T-helper 1 cell treated with Interleukin-12 subunit alpha and Interleukin-12 subunit beta and Interleukin-4 antibody, amounts not matched to agents 30 μg/mL and 1 μg/mL, for 36 hours (primary cell): ENCODE measurements around the gene BMAL1.

Experiments used
- H3K27ac Mint-ChIP-seq: one replicate; pipeline ENCODE4 v1.8.0; 2021; ENCODE audit warnings: mild to moderate bottlenecking, mixed read lengths
- H3K27me3 Mint-ChIP-seq: one replicate; pipeline ENCODE4 v1.8.0; 2021; ENCODE audit warnings: low read depth, mixed read lengths
- H3K36me3 Mint-ChIP-seq: one replicate; pipeline ENCODE4 v1.8.0; 2021; ENCODE audit warnings: low read depth, mixed read lengths
- H3K4me1 Mint-ChIP-seq: one replicate; pipeline ENCODE4 v1.8.0; 2021; ENCODE audit warnings: low read depth, mixed read lengths
- H3K4me3 Mint-ChIP-seq: one replicate; pipeline ENCODE4 v1.8.0; 2021; ENCODE audit warnings: mild to moderate bottlenecking, moderate library complexity, mixed read lengths
- H3K9me3 Mint-ChIP-seq: one replicate; pipeline ENCODE4 v1.8.0; 2021; ENCODE audit warnings: mixed read lengths

The BMAL1 gene

GRCh38 chr11:13344818-13345217 is 67.2 kb downstream of the BMAL1 start:
- Mint-ChIP-seq H3K4me1 (peaks cover 30% of the 10 kb centered on the region), H3K9me3 (no peaks in the 10 kb centered on the region), H3K4me3 (no peak overlapping the region), H3K27ac (no peak overlapping the region), H3K27me3 (no peaks in the 10 kb centered on the region), H3K36me3 (peaks cover 8% of the 10 kb centered on the region)

- H3K4me3 Mint-ChIP-seq: no peak overlapping the region
- H3K27ac Mint-ChIP-seq: no peak overlapping the region
- H3K4me1 Mint-ChIP-seq: peaks cover 18% of the 10 kb centered on the region
- H3K36me3 Mint-ChIP-seq: peaks cover 6% of the 10 kb centered on the region
- no peaks in the 10 kb centered on the region for H3K9me3 Mint-ChIP-seq
- H3K27me3 Mint-ChIP-seq: no peaks in the 10 kb centered on the region
Measured at GRCh38 chr11:13346470-13346869, 68.9 kb downstream of the BMAL1 start.

GRCh38 chr11:13347901-13348300 is 70.3 kb downstream of the BMAL1 start:
- Mint-ChIP-seq H3K27me3 (no peaks in the 10 kb centered on the region), H3K27ac (no peak overlapping the region), H3K36me3 (peaks cover 12% of the 10 kb centered on the region), H3K9me3 (no peaks in the 10 kb centered on the region), H3K4me3 (no peak overlapping the region), H3K4me1 (peaks cover 18% of the 10 kb centered on the region)

- no peaks in the 10 kb centered on the region for H3K27me3 Mint-ChIP-seq
- peaks cover 12% of the 10 kb centered on the region for H3K36me3 Mint-ChIP-seq
- peak overlapping the region; percentile 22 for H3K4me3 Mint-ChIP-seq
- no peaks in the 10 kb centered on the region for H3K9me3 Mint-ChIP-seq
- peaks cover 18% of the 10 kb centered on the region for H3K4me1 Mint-ChIP-seq
- H3K27ac Mint-ChIP-seq: peak overlapping the region; percentile 38
Measured at GRCh38 chr11:13348305-13348704, 70.7 kb downstream of the BMAL1 start.

GRCh38 chr11:13349046-13349445 is 71.5 kb downstream of the BMAL1 start:
- H3K27me3 Mint-ChIP-seq: no peaks in the 10 kb centered on the region
- peaks cover 18% of the 10 kb centered on the region for H3K4me1 Mint-ChIP-seq
- H3K27ac Mint-ChIP-seq: no peak overlapping the region
- peaks cover 11% of the 10 kb centered on the region for H3K36me3 Mint-ChIP-seq
- H3K4me3 Mint-ChIP-seq: no peak overlapping the region
- H3K9me3 Mint-ChIP-seq: no peaks in the 10 kb centered on the region

GRCh38 chr11:13349581-13349980 is 72.0 kb downstream of the BMAL1 start:
- H3K36me3 Mint-ChIP-seq: peaks cover 16% of the 10 kb centered on the region
- no peaks in the 10 kb centered on the region for H3K9me3 Mint-ChIP-seq
- no peak overlapping the region for H3K27ac Mint-ChIP-seq
- H3K4me1 Mint-ChIP-seq: peaks cover 19% of the 10 kb centered on the region
- H3K4me3 Mint-ChIP-seq: no peak overlapping the region
- no peaks in the 10 kb centered on the region for H3K27me3 Mint-ChIP-seq

GRCh38 chr11:13352711-13353110 is 75.1 kb downstream of the BMAL1 start:
- H3K9me3 Mint-ChIP-seq: no peaks in the 10 kb centered on the region
- no peak overlapping the region for H3K27ac Mint-ChIP-seq
- H3K36me3 Mint-ChIP-seq: peaks cover 25% of the 10 kb centered on the region
- H3K27me3 Mint-ChIP-seq: no peaks in the 10 kb centered on the region
- H3K4me1 Mint-ChIP-seq: peaks cover 15% of the 10 kb centered on the region
- H3K4me3 Mint-ChIP-seq: no peak overlapping the region

- H3K27ac Mint-ChIP-seq: peak overlapping the region; percentile 38
- peaks cover 29% of the 10 kb centered on the region for H3K36me3 Mint-ChIP-seq
- H3K4me1 Mint-ChIP-seq: peaks cover 6% of the 10 kb centered on the region
- H3K27me3 Mint-ChIP-seq: no peaks in the 10 kb centered on the region
- no peaks in the 10 kb centered on the region for H3K9me3 Mint-ChIP-seq
- no peak overlapping the region for H3K4me3 Mint-ChIP-seq
Measured at GRCh38 chr11:13354335-13354734, 76.7 kb downstream of the BMAL1 start.

GRCh38 chr11:13355191-13355590 is 77.6 kb downstream of the BMAL1 start:
- Mint-ChIP-seq H3K36me3 (peaks cover 31% of the 10 kb centered on the region), H3K27ac (no peak overlapping the region), H3K27me3 (no peaks in the 10 kb centered on the region)

GRCh38 chr11:13357232-13357631 is 79.6 kb downstream of the BMAL1 start:
- Mint-ChIP-seq H3K27me3 (no peaks in the 10 kb centered on the region), H3K4me3 (no peak overlapping the region), H3K4me1 (peaks cover 4% of the 10 kb centered on the region), H3K27ac (no peak overlapping the region), H3K9me3 (no peaks in the 10 kb centered on the region), H3K36me3 (peaks cover 37% of the 10 kb centered on the region)

More at GRCh38 chr11:13355191-13355590, 77.6 kb downstream of the BMAL1 start:
- no peak overlapping the region for H3K4me3 Mint-ChIP-seq
- H3K4me1 Mint-ChIP-seq: peaks cover 6% of the 10 kb centered on the region
- H3K9me3 Mint-ChIP-seq: no peaks in the 10 kb centered on the region

- H3K27ac Mint-ChIP-seq: no peak overlapping the region
- no peak overlapping the region for H3K4me3 Mint-ChIP-seq
- H3K9me3 Mint-ChIP-seq: no peaks in the 10 kb centered on the region
- H3K27me3 Mint-ChIP-seq: no peaks in the 10 kb centered on the region
- peaks cover 4% of the 10 kb centered on the region for H3K4me1 Mint-ChIP-seq
- peaks cover 40% of the 10 kb centered on the region for H3K36me3 Mint-ChIP-seq
Measured at GRCh38 chr11:13358596-13359270, 81.1 kb downstream of the BMAL1 start.

GRCh38 chr11:13362596-13363109 is 85.1 kb downstream of the BMAL1 start:
- no peaks in the 10 kb centered on the region for H3K4me1 Mint-ChIP-seq

GRCh38 chr11:13364388-13364787 is 86.8 kb downstream of the BMAL1 start:
- no peak overlapping the region for H3K27ac Mint-ChIP-seq

More at GRCh38 chr11:13362596-13363109, 85.1 kb downstream of the BMAL1 start:
- H3K27ac Mint-ChIP-seq: no peak overlapping the region
- peaks cover 41% of the 10 kb centered on the region for H3K36me3 Mint-ChIP-seq
- no peaks in the 10 kb centered on the region for H3K9me3 Mint-ChIP-seq
- no peaks in the 10 kb centered on the region for H3K27me3 Mint-ChIP-seq
- no peak overlapping the region for H3K4me3 Mint-ChIP-seq

GRCh38 chr11:13366266-13367026 is 88.9 kb downstream of the BMAL1 start:
- no peaks in the 10 kb centered on the region for H3K27me3 Mint-ChIP-seq
- H3K36me3 Mint-ChIP-seq: peaks cover 35% of the 10 kb centered on the region
- H3K27ac Mint-ChIP-seq: no peak overlapping the region
- H3K9me3 Mint-ChIP-seq: no peaks in the 10 kb centered on the region
- no peak overlapping the region for H3K4me3 Mint-ChIP-seq
- no peaks in the 10 kb centered on the region for H3K4me1 Mint-ChIP-seq

More at GRCh38 chr11:13364388-13364787, 86.8 kb downstream of the BMAL1 start:
- no peaks in the 10 kb centered on the region for H3K9me3 Mint-ChIP-seq
- H3K4me3 Mint-ChIP-seq: no peak overlapping the region
- H3K27me3 Mint-ChIP-seq: no peaks in the 10 kb centered on the region
- peaks cover 44% of the 10 kb centered on the region for H3K36me3 Mint-ChIP-seq
- no peaks in the 10 kb centered on the region for H3K4me1 Mint-ChIP-seq

- H3K4me3 Mint-ChIP-seq: no peak overlapping the region
- no peaks in the 10 kb centered on the region for H3K9me3 Mint-ChIP-seq
- peaks cover 34% of the 10 kb centered on the region for H3K36me3 Mint-ChIP-seq
- H3K27ac Mint-ChIP-seq: no peak overlapping the region
- H3K4me1 Mint-ChIP-seq: no peaks in the 10 kb centered on the region
- H3K27me3 Mint-ChIP-seq: no peaks in the 10 kb centered on the region
Measured at GRCh38 chr11:13367115-13367514, 89.5 kb downstream of the BMAL1 start.
